PC-3 (cell line): ENCODE results near the gene DDX17.

Source experiments
- CTCF ChIP-seq: fragments of 300-600 bp; sonication (generic); conservative IDR thresholded peaks from 2 replicates; pipeline ENCODE4 v1.5.1; 2017; ENCODE audit warnings: antibody characterized with exemption, low read depth, mild to moderate bottlenecking, low read length
- EZH2phosphoT487 ChIP-seq: fragments of 300-600 bp; sonication (generic); IDR thresholded peaks from 2 replicates; pipeline ENCODE4 v1.6.1; 2018; ENCODE audit warnings: mild to moderate bottlenecking, antibody characterized with exemption, low read length, borderline replicate concordance

- TF ChIP-seq CTCF (no peak), EZH2phosphoT487 (no peak)
Observed at GRCh38 chr22:38450234-38450797, 55.8 kb downstream of the DDX17 start.
